GM23338 (cell line): ENCODE results near the gene MLC1. TPM values are rescaled to one million over a fixed set of nuclear protein-coding genes. Genes with fewer than 3 reads are reported as not detected.

ENCODE experiments used
- ATAC-seq: fragments of 200-7000 bp; cut with Tn5 transposase; 3 replicates; pipeline ENCODE4 v1.9.1; 2020
- DNase-seq: peaks from one replicate; pipeline ENCODE4 v3.0.0-alpha.2; 2015; ENCODE audit warnings: low spot score
- H2AFZ ChIP-seq: fragments of 200-600 bp; sonication (generic); 2 replicates; pipeline ENCODE4 v1.8.0; 2016; ENCODE audit warnings: antibody characterized with exemption, mild to moderate bottlenecking, moderate library complexity
- H3F3A ChIP-seq: fragments of 200-600 bp; sonication (generic); replicated peaks from 2 replicates; pipeline ENCODE4 v1.8.0; 2017; ENCODE audit warnings: antibody characterized with exemption, mixed run types, low read depth
- H3K27ac ChIP-seq: fragments of 200-600 bp; sonication (generic); 2 replicates; pipeline ENCODE4 v1.6.1; 2016; ENCODE audit warnings: low read depth
- H3K27me3 ChIP-seq: fragments of 200-600 bp; sonication (generic); 2 replicates; pipeline ENCODE4 v1.8.0; 2016; ENCODE audit warnings: mild to moderate bottlenecking, mixed run types, moderate library complexity; ENCODE audit not compliant: insufficient read depth
- H3K36me3 ChIP-seq: fragments of 200-600 bp; sonication (generic); 2 replicates; pipeline ENCODE4 v1.8.0; 2016; ENCODE audit warnings: mild to moderate bottlenecking; ENCODE audit not compliant: insufficient read depth
- H3K4me1 ChIP-seq: fragments of 200-600 bp; sonication (generic); 2 replicates; pipeline ENCODE4 v1.8.0; 2016; ENCODE audit warnings: mild to moderate bottlenecking, moderate library complexity; ENCODE audit not compliant: insufficient read depth
- H3K4me2 ChIP-seq: fragments of 200-600 bp; sonication (generic); 2 replicates; pipeline ENCODE4 v1.7.1; 2017; ENCODE audit warnings: mixed run types
- H3K4me3 ChIP-seq: fragments of 200-600 bp; sonication (generic); 2 replicates; pipeline ENCODE4 v1.6.1; 2016; ENCODE audit warnings: mixed run types
- H3K79me2 ChIP-seq: fragments of 200-600 bp; sonication (generic); replicated peaks from 2 replicates; pipeline ENCODE4 v1.8.0; 2017; ENCODE audit warnings: mild to moderate bottlenecking; ENCODE audit not compliant: insufficient read depth
- H3K9me2 ChIP-seq: fragments of 200-600 bp; sonication (generic); 2 replicates; pipeline ENCODE4 v1.8.0; 2017; ENCODE audit not compliant: insufficient read depth
- H4K20me1 ChIP-seq: fragments of 200-600 bp; sonication (generic); replicated peaks from 2 replicates; pipeline ENCODE4 v1.8.0; 2017; ENCODE audit warnings: mild to moderate bottlenecking; ENCODE audit not compliant: insufficient read depth
- H3K27ac Mint-ChIP-seq: 2 replicates; pipeline ENCODE4 v1.8.0; 2020; ENCODE audit warnings: inconsistent platforms, mild to moderate bottlenecking, moderate library complexity, mixed read lengths
- H3K27me3 Mint-ChIP-seq: 3 replicates; pipeline ENCODE4 v1.8.0; 2022; ENCODE audit warnings: low read depth, mild to moderate bottlenecking, moderate library complexity, mixed read lengths, inconsistent platforms; ENCODE audit not compliant: insufficient read depth, poor library complexity
- H3K36me3 Mint-ChIP-seq: 3 replicates; pipeline ENCODE4 v1.8.0; 2021; ENCODE audit warnings: low read depth, mild to moderate bottlenecking, inconsistent platforms, moderate library complexity, mixed read lengths
- H3K4me1 Mint-ChIP-seq: 3 replicates; pipeline ENCODE4 v1.8.0; 2020; ENCODE audit warnings: mild to moderate bottlenecking, inconsistent platforms, mixed read lengths
- H3K4me3 Mint-ChIP-seq: 3 replicates; pipeline ENCODE4 v1.8.0; 2021; ENCODE audit warnings: moderate library complexity, mild to moderate bottlenecking, inconsistent platforms, mixed read lengths
- H3K9me3 Mint-ChIP-seq: 3 replicates; pipeline ENCODE4 v1.8.0; 2020; ENCODE audit warnings: moderate library complexity, mild to moderate bottlenecking, inconsistent platforms, mixed read lengths
- CREB1 ChIP-seq: fragments of 250-450 bp; sonication (Bioruptor Pico); IDR thresholded peaks from 2 replicates; pipeline ENCODE4 v1.5.0; 2020; ENCODE audit warnings: low read depth, mild to moderate bottlenecking, moderate library complexity
- CTCF ChIP-seq, 2 experiments: fragments of 200-600 bp in 1 of 2; sonication (generic) in 1 of 2; conservative IDR thresholded peaks; 2 replicates each; pipeline versions ENCODE4 v1.5.1 to v1.6.1; 2016 to 2017; ENCODE audit warnings: antibody characterized with exemption in 2 of 2, low read depth in 2 of 2, mild to moderate bottlenecking in 2 of 2, moderate library complexity in 1 of 2
- ETS1 ChIP-seq: IDR thresholded peaks from 2 replicates; pipeline ENCODE4 v1.6.1; 2016; ENCODE audit warnings: antibody characterized with exemption
- EZH2 ChIP-seq: fragments of 200-600 bp; sonication (generic); IDR thresholded peaks from one replicate; pipeline ENCODE4 v1.8.0; 2017; ENCODE audit warnings: antibody characterized with exemption, mild to moderate bottlenecking, low read depth; ENCODE audit not compliant: unreplicated experiment
- EZH2phosphoT487 ChIP-seq: fragments of 200-600 bp; sonication (generic); IDR thresholded peaks from one replicate; pipeline ENCODE4 v1.8.1; 2018; ENCODE audit warnings: antibody characterized with exemption; ENCODE audit not compliant: unreplicated experiment
- JUNB ChIP-seq: IDR thresholded peaks from one replicate; pipeline ENCODE4 v1.6.1; 2016; ENCODE audit warnings: antibody characterized with exemption; ENCODE audit not compliant: unreplicated experiment
- NANOG ChIP-seq: IDR thresholded peaks from 2 replicates; pipeline ENCODE4 v1.6.1; 2016; ENCODE audit warnings: antibody characterized with exemption, borderline replicate concordance
- POLR2AphosphoS5 ChIP-seq: IDR thresholded peaks from 2 replicates; pipeline ENCODE4 v1.6.1; 2016; ENCODE audit warnings: antibody characterized with exemption, low read depth
- REST ChIP-seq: IDR thresholded peaks from one replicate; pipeline ENCODE4 v1.6.1; 2018; ENCODE audit warnings: antibody characterized with exemption; ENCODE audit not compliant: unreplicated experiment
- STAT1 ChIP-seq: IDR thresholded peaks from one replicate; pipeline ENCODE4 v1.6.1; 2016; ENCODE audit warnings: antibody characterized with exemption; ENCODE audit not compliant: unreplicated experiment
- ZNF114 ChIP-seq: fragments of 250-450 bp; sonication (Bioruptor Pico); IDR thresholded peaks from 2 replicates; pipeline ENCODE4 v1.5.0; 2020; ENCODE audit warnings: mild to moderate bottlenecking, moderate library complexity
- ZNF331 ChIP-seq: fragments of 250-450 bp; sonication (Bioruptor Pico); IDR thresholded peaks from 2 replicates; pipeline ENCODE4 v1.5.0; 2020; ENCODE audit warnings: low read depth, mild to moderate bottlenecking, moderate library complexity
- ZNF462 ChIP-seq: fragments of 250-450 bp; sonication (Bioruptor Pico); IDR thresholded peaks from 2 replicates; pipeline ENCODE4 v1.5.0; 2020; ENCODE audit warnings: mild to moderate bottlenecking, moderate library complexity
- polyA plus RNA-seq: library from polyadenylated mRNA; unstranded; fragments of >200 nt; fragmentation: Nextera tagmentation; extraction: Ambion mirVana; gene quantifications from 2 replicates; pipeline ENCODE4 v1.2.1, GENCODE V29; 2016
- total RNA-seq: library from RNA; depleted of rRNA; stranded (reverse); fragments of >200 nt; shearing (Covaris generic); gene quantifications from 2 replicates; pipeline ENCODE4 v1.2.3, GENCODE V29; 2014

Gene MLC1
- total and polyA plus RNA-seq, 2 experiments from 2014 or later: not detected

GRCh38 chr22:50018608-50019285 lies 66.5 kb downstream of the MLC1 start:
- no peak overlapping the region for H2AFZ ChIP-seq
- no peak overlapping the region for H3K4me3 Mint-ChIP-seq

More at GRCh38 chr22:50018608-50019285, 66.5 kb downstream of the MLC1 start:
- Mint-ChIP-seq H3K27ac (no peak overlapping the region), H3K9me3 (no peaks in the 10 kb centered on the region), H3K27me3 (peaks cover 16% of the 10 kb centered on the region), H3K36me3 (no peaks in the 10 kb centered on the region), H3K4me1 (no peaks in the 10 kb centered on the region)
- TF ChIP-seq JUNB (no peak), CREB1 (CRISPR knock-in tag) (no peak), EZH2phosphoT487 (no peak), CTCF (conservative IDR thresholded peaks at IDR 0.05; ENCODE audit: low read depth in 2 of 2) (no peak), ZNF462 (CRISPR knock-in tag) (no peak), EZH2 (no peak), ETS1 (no peak), STAT1 (no peak), POLR2AphosphoS5 (no peak), ZNF331 (CRISPR knock-in tag) (no peak), NANOG (no peak), ZNF114 (CRISPR knock-in tag) (no peak), REST (no peak)
- Histone ChIP-seq H3K9me2 (no peaks in the 10 kb centered on the region), H3K4me1 (no peaks in the 10 kb centered on the region), H3F3A (no peaks in the 10 kb centered on the region), H3K4me3 (no peak overlapping the region), H3K36me3 (no peaks in the 10 kb centered on the region), H3K79me2 (no peaks in the 10 kb centered on the region), H3K27me3 (peaks cover 34% of the 10 kb centered on the region), H4K20me1 (no peaks in the 10 kb centered on the region), H3K27ac (no peak overlapping the region), H3K4me2 (no peak overlapping the region)
- DNase-seq (no peak), ATAC-seq (no peak)
